ENCODE data around the gene SLC44A3.
"Not testable (repeated sequence)": the region's sequence is repeated elsewhere in the genome, so short reads cannot be mapped to it uniquely, and the experiment has no call there.

SLC44A3 gene

DNA sequence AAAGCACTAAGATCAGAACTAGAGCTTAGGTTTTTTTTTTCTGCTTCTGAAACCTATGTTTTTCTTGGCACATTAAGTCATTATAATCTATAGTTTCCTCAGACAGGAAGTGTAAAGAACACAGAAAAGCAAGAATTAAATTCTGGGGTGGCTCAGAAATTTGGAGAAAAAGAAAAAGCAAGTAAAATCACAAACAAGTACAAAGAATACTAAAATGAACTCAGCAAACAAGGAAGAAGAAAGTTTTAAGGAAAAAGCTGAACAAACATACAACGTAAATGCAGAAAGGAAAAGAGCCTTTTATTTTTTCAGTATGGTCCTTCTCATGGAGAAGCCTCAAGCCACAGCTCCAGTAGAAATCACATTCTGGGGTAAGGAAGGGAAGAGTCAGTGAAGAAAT is 115.3 kb downstream of the SLC44A3 start:
- DNase-seq (ENCODE audit: low read depth in 3 of 3), result no peak

- DNase-seq (ENCODE audit: low read depth in 3 of 3), result no peak
Observed at GRCh38 chr1:94936861-94937620, 116.9 kb downstream of the SLC44A3 start.

- DNase-seq (ENCODE audit: low read depth in 3 of 3), result no peak
Observed at GRCh38 chr1:94937820-94938219, 117.7 kb downstream of the SLC44A3 start.

DNA sequence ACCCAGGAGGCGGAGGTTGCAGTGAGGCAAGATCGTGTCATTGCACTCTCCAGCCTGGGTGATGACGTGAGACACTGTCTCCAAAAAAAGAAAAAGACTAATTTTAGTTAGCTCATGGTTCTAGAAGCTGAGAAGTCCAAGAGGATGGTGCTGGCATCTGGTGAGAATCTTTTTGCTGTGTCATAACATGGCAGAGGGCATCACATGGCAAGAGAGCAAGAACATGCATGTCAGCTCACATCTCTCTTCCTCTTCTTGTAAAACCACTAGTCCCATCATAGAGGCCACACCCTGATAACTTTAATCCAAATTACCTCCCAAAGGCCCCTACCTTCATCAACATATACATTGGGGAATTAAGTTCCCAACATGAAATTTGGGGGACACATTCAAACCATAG is 120.6 kb downstream of the SLC44A3 start:
- DNase-seq (ENCODE audit: low read depth in 3 of 3), result no peak

DNA sequence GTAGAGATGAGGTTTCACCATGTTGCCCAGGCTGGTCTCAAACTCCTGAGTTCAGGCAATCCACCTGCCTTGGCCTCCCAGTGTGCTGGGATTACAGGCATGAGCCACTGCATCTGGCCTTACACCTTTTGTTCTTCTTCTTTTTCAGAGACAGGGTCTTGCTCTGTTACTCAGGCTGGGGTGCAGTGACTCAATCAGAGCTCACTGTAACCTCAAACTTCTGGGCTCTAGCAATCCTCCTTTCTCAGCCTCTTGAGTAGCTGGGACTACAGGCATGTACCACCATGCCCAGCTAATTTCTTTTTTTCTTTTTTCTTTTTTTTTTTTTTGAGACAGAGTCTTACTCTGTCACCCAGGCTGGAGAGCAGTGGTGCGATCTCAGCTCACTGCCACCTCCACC is 121.3 kb downstream of the SLC44A3 start:
- not testable (repeated sequence) for DNase-seq (ENCODE audit: low read depth in 3 of 3)

DNA sequence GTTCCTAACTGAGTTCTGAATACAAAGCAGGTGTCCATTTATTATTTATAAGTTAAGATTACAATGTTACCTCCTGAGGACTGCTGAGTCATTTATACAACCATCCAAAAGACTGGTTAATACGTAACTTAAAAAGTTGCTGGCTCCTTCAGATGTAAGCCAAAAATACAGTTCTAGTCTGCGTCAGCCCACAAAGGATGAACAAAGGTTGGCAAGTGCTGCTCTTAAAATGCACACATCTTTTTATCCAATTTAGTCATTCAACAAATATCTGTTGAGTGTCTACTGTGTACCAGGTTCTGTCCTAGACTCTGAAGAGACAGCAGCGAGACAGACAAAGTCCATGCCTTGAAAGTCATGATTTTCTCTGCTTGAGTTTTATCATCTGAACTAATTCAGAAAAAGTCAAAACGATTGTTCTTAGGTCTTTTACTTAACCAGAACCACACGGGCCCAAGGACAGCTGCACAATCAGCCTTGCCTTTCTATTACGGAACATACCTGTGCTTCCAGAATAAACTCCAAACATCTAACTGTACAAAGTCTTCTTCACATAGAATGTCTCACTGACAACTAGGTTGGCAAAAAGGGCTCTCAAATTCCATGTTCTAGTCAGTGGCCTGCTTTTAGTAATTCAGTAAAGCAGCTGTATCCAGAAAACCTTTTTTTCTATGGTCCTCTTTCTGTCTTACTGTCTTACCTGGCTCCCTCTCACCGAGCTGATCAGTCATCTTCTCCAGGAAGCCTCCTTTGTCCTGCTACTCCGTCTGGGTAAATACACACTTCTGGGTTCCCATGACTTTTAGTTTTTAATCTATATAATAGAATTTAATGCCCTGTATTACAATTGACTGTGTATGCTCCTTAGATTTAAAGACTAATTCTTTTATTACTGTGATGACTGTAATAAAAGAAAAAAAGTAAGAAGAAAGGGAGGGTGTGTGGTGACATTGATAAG is 122.3 kb downstream of the SLC44A3 start:
- DNase-seq (ENCODE audit: low read depth in 3 of 3), result no peak
